Activated effector memory CD4-positive, alpha-beta T cell treated with anti-CD3 and anti-CD28 coated beads, Interleukin-2, amount 50 U/mL, for 16 hours (primary cell): ENCODE data around the gene FOXA3.
"Not testable (repeated sequence)": the region's sequence is repeated elsewhere in the genome, so short reads cannot be mapped to it uniquely, and the experiment has no call there.

Experiments
- DNase-seq: peaks from one replicate; pipeline ENCODE4 v3.0.0-alpha.2; 2020

The FOXA3 gene

DNA sequence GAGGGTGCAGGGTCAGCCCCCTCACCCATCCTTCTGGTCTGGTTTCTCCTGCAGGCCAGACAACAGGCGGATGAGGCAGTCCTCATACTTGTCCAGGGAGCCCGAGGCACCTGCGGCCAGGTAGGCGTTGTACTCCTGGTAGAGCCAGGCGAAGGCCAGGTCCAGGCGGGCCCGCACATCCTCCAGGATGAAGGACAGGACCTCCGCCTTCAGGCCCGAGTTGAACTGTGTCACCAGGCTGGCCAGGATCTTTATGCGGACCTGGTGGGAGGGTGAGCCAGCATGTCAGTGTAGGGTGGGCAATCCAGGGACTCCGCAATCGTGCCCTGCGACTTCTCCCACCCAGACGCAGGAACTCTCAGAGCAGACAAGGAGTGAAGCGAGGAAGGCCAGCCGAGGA lies 35.2 kb upstream of the FOXA3 start:
- DNase-seq, result no peak

- no peak for DNase-seq
These were observed 29.2 kb upstream of the FOXA3 start for GRCh38 chr19:45834970-45835369.

DNA sequence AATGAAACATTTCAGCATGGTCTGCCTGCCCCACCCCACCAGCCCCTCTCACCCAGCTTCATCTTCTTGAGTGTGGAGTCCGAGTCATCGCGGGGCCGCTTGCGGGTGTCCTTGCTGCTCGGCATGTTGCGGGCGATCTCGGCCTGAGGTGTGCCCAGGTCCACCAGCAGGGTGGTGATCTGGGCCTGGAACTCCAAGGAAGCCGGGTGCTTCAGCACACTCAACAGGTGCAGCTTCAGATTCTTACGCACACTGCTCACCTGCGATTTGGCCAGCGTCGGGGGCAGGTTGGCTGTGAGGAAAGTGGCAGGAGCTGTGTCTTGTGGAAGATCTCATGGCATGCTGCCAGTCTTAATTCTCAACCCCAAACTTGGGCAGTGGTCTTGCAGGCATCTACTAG lies 21.9 kb upstream of the FOXA3 start:
- no peak for DNase-seq

DNA sequence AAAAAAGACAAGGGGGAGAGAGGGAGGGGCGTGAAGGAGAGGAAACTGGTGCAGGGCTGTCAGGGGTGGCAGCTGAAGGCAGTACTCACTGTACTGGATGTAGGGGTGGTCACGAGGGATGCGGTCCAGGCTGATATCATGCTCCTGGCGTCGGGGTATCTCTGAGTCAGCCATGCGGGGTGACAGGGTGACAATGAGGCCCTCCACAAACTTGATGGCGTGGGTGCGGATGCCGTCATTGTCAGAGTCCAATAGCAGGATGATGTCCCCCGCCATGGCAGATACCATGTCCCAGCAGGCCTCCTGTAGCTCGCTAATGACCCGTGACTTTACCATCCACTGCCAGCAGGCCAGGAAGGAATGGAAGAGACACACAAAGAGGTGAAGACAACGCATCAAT lies 16.5 kb upstream of the FOXA3 start:
- DNase-seq, result no peak

- DNase-seq, result no peak
These were observed 15.2 kb upstream of the FOXA3 start for GRCh38 chr19:45848922-45849321.

GRCh38 chr19:45852145-45852750 lies 11.9 kb upstream of the FOXA3 start:
- no peak for DNase-seq

GRCh38 chr19:45852983-45853382 lies 11.1 kb upstream of the FOXA3 start:
- no peak for DNase-seq

DNA sequence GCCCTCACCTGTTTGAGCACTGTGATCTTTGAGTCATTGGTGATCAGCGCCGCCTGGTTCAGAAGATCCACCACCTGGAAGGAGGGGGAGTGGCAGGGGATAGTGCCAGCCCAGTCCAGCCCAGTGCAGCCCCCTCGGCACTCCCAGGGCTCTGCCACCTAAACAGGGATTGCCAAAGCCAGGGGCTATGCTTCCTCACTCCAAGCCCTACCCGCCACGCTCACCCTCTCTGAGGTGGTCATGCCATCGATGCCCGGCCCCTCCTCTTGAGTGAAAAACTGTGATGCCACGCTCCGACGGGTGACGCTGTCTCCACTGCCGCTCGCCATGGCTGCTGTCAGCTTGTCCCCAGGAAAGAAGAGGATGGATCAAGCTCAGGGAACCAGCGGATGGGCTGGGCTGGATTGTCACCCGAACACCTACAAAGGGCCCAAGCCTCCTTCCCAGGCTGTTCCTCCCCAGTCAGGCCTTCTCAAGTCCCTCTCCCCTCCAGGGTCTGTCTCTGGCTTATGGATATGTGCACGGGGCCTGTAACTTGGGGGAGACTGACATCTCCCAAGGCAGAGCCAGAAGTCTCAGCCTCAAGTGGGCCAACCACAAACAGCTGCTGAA lies 9.9 kb upstream of the FOXA3 start:
- no peak for DNase-seq

GRCh38 chr19:45860359-45861259 lies 3.5 kb upstream of the FOXA3 start:
- no peak for DNase-seq

DNA sequence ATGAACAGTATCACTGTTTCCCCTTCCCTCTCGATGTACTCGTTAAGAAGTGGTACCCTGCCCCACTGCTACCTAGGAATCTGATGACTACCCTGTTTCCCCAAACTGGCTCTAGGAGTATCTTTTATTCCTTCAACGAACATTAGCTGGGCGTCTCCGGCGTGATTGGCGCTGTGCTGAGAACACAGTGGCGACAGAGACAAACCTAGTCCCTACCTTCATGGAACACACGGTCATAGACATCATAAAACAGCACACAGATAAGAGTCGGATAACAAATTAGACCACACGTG lies 1.9 kb upstream of the FOXA3 start:
- DNase-seq, result no peak

DNA sequence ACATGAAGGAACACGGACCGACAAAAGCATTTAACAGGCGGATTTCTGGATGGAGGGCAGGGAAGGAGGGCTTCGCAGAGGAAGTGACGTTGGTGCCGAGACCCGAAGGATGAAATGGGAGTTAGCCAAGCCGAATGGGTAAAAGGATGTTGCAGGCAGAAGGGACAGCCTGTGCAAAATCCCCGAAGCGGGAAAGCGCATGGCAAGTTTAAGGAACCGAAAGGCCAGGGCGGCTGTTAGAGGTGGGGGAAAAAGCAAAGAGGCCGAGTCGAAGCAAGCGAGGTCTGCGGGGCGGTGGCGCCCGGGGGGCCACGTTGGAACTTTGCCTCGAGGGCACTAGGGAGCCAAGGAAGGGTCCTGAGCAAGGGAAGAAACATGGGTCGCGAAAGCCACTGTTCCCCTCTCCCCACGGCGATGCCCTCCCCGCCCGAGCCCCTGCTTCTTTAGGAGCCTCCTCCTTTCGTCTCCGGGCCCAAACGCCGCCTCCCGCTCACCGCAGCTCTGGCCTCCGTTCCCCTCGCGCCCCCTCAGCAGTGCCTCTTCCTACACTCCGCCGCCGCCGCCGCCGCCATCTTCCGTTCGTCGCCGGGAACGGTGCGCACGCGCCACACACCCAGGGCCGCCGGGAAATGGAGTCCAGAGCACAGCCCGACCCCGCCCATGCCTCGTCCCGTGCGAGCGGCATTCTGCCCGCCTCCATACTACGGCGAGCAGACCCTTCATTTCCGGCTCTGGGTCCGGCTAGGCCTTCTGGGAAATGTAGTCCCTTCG lies 1.4 kb upstream of the FOXA3 start, which contains the start of gene SYMPK:
Gene SYMPK (minus strand): TSS at position 584 of the 771 bp plus-strand sequence. CDS start 8,652 bp downstream, outside the sequence.
- peak; percentile 100 for DNase-seq

DNA sequence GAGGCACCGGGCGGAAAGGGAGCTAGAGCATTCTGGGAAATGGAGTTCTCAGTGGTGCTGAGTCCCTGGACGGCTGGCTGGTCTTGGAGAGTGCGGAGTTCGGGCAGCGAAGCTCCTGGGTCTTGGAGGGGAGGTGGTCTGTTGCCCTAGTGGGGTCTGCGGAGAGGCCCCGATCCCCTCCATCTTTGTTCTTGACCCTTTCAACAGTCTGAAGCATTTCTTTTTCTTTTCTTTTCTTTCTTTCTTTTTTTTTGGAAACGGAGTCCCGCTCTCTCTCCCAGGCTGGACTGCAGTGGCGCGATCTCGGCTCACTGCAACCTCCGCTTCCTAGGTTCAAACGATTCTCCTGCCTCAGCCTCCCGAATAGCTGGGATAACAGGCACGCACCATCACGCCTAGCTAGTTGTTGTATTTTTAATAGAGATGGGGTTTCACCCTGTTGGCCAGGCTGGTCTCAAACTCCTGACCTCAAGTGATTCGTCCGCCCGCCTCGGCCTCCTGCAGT lies 739 bp upstream of the FOXA3 start:
- no peak for DNase-seq

DNA sequence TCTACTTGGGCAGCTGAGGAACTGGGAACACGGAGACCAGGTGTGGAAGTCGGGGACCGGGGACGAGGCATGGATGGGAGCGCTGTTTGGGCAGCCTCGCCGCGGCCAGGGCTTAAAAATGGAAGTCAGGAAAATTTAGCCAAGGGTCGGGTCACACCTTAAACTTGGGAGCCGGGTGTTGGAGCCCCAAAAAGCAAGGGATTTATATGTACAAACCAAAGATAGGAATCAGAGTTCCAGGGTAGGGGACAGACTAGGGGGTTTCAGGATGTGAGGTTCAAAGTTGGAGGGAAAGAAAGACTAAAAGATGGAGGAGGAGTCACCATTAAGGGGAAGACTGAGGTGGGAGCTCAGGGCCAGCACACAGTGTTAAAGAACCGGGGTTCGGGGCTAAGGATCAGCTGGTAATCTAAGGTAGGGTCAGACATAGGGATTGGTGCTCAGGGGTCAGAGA lies 530 bp downstream of the FOXA3 start:
- DNase-seq, result no peak

- no peak for DNase-seq
These were observed 1.3 kb downstream of the FOXA3 start for GRCh38 chr19:45865269-45865948.

- DNase-seq, result no peak
These were observed 2.5 kb downstream of the FOXA3 start for GRCh38 chr19:45866400-45867176.

GRCh38 chr19:45867241-45867640 lies 3.1 kb downstream of the FOXA3 start:
- DNase-seq, result not testable (repeated sequence)

GRCh38 chr19:45870798-45871197 lies 6.7 kb downstream of the FOXA3 start:
- DNase-seq, result no peak

- DNase-seq, result no peak
These were observed 8.2 kb downstream of the FOXA3 start for GRCh38 chr19:45872095-45872919.

DNA sequence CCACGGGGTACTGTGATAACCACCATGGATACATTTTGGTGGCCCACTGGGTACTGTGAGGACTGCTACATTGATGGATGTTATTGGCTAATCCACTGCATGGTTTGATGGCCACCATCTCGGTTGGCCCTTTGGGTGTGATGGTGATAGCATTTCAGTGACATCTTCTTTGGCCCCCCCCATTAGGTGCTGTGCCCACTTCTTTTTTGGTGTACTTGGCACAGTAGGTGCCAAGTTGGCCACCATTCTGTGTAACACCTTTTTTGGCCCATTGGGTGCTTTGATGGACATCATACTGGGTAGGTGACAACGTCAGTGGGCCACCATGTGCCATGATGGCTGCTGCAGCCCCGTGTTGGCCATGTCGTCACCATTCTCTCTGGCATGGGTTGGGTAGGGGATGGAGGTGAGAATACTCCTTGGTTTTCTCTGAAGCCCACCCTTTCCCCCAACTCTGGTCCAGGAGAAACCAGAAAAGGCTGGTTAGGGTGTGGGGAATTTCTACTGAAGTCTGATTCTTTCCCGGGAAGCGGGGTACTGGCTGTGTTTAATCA lies 9.2 kb downstream of the FOXA3 start:
- no peak for DNase-seq

DNA sequence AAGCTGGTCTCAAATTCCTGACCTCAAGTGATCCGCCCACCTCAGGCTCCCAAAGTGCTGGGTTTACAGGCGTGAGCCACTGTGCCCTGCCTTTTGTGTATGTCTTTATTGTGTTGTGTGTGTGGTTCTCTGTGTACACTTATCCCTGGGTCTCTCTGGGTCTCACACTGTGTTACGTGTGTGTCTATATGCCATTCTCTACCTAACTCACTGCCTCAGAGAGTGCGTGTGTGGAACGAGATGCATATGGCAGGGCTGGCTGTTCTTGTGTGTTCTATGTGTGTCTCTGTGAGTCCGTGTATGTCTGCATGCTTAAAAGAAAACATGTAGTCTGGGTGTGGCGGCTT lies 10.5 kb downstream of the FOXA3 start:
- no peak for DNase-seq

GRCh38 chr19:45876161-45876410 lies 12.0 kb downstream of the FOXA3 start:
- no peak for DNase-seq
